ENCODE data around the gene CYP2E1.

Gene CYP2E1

GRCh38 chr10:133528296-133528844 lies 1.2 kb downstream of the CYP2E1 start:
- TF ChIP-seq, protein P1, sequence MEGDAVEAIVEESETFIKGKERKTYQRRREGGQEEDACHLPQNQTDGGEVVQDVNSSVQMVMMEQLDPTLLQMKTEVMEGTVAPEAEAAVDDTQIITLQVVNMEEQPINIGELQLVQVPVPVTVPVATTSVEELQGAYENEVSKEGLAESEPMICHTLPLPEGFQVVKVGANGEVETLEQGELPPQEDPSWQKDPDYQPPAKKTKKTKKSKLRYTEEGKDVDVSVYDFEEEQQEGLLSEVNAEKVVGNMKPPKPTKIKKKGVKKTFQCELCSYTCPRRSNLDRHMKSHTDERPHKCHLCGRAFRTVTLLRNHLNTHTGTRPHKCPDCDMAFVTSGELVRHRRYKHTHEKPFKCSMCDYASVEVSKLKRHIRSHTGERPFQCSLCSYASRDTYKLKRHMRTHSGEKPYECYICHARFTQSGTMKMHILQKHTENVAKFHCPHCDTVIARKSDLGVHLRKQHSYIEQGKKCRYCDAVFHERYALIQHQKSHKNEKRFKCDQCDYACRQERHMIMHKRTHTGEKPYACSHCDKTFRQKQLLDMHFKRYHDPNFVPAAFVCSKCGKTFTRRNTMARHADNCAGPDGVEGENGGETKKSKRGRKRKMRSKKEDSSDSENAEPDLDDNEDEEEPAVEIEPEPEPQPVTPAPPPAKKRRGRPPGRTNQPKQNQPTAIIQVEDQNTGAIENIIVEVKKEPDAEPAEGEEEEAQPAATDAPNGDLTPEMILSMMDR (conservative IDR thresholded peaks at IDR 0.05; ENCODE audit: low read depth, low read length) = no peak
- DNase-seq (ENCODE audit: low read depth) = no peak
- no peak overlapping the region for H3K4me3 ChIP-seq (ENCODE audit: low read depth, low read length)

- peak; percentile 36 for DNase-seq (ENCODE audit: low read depth)
- TF ChIP-seq, protein P1 (conservative IDR thresholded peaks at IDR 0.05; ENCODE audit: low read depth, low read length) = no peak
- no peak overlapping the region for H3K4me3 ChIP-seq (ENCODE audit: low read depth, low read length)
Observed at GRCh38 chr10:133528845-133529575, 1.8 kb downstream of the CYP2E1 start.

- no peak for DNase-seq (ENCODE audit: low read depth)
- H3K4me3 ChIP-seq (ENCODE audit: low read depth, low read length) = no peak overlapping the region
- TF ChIP-seq, protein P1 (conservative IDR thresholded peaks at IDR 0.05; ENCODE audit: low read depth, low read length) = no peak
Observed at GRCh38 chr10:133529576-133529946, 2.4 kb downstream of the CYP2E1 start.

GRCh38 chr10:133530506-133530905 lies 3.3 kb downstream of the CYP2E1 start:
- TF ChIP-seq, protein P1 (conservative IDR thresholded peaks at IDR 0.05; ENCODE audit: low read depth, low read length) = no peak
- H3K4me3 ChIP-seq (ENCODE audit: low read depth, low read length) = no peak overlapping the region
- DNase-seq (ENCODE audit: low read depth) = no peak

GRCh38 chr10:133532871-133533270 lies 5.7 kb downstream of the CYP2E1 start:
- DNase-seq (ENCODE audit: low read depth) = no peak
- TF ChIP-seq, protein P1 (conservative IDR thresholded peaks at IDR 0.05; ENCODE audit: low read depth, low read length) = no peak
- H3K4me3 ChIP-seq (ENCODE audit: low read depth, low read length) = no peak overlapping the region

- DNase-seq (ENCODE audit: low read depth) = no peak
- TF ChIP-seq, protein P1 (conservative IDR thresholded peaks at IDR 0.05; ENCODE audit: low read depth, low read length) = no peak
- no peak overlapping the region for H3K4me3 ChIP-seq (ENCODE audit: low read depth, low read length)
Observed at GRCh38 chr10:133534417-133534816, 7.3 kb downstream of the CYP2E1 start.

GRCh38 chr10:133536198-133536597 lies 9.0 kb downstream of the CYP2E1 start:
- DNase-seq (ENCODE audit: low read depth) = no peak
- TF ChIP-seq, protein P1 (conservative IDR thresholded peaks at IDR 0.05; ENCODE audit: low read depth, low read length) = no peak
- no peak overlapping the region for H3K4me3 ChIP-seq (ENCODE audit: low read depth, low read length)

All from choroid plexus epithelial cell (primary cell).